ENCODE data around the gene NTNG2. TPM values are rescaled to one million over a fixed set of nuclear protein-coding genes. Genes with fewer than 3 reads are reported as not detected.

NTNG2 gene
- total and polyA plus RNA-seq, 9 of the 15 experiments (the other 6 are each of a cell fraction or from before 2014, with no cell fraction given), result 0.01 to 0.11 (median 0.09) TPM; not detected in 6

GRCh38 chr9:132154863-132155567, 6.8 kb upstream of the NTNG2 start:
- FAIRE-seq, result no peak
- intact Hi-C loops (cut with micrococcal nuclease) (no loop called here), in situ Hi-C loops (cut with MboI) (no loop called here)
- ATAC-seq, result no peak; the same call in 1 of the 3 replicates
- TF ChIP-seq, protein P1, sequence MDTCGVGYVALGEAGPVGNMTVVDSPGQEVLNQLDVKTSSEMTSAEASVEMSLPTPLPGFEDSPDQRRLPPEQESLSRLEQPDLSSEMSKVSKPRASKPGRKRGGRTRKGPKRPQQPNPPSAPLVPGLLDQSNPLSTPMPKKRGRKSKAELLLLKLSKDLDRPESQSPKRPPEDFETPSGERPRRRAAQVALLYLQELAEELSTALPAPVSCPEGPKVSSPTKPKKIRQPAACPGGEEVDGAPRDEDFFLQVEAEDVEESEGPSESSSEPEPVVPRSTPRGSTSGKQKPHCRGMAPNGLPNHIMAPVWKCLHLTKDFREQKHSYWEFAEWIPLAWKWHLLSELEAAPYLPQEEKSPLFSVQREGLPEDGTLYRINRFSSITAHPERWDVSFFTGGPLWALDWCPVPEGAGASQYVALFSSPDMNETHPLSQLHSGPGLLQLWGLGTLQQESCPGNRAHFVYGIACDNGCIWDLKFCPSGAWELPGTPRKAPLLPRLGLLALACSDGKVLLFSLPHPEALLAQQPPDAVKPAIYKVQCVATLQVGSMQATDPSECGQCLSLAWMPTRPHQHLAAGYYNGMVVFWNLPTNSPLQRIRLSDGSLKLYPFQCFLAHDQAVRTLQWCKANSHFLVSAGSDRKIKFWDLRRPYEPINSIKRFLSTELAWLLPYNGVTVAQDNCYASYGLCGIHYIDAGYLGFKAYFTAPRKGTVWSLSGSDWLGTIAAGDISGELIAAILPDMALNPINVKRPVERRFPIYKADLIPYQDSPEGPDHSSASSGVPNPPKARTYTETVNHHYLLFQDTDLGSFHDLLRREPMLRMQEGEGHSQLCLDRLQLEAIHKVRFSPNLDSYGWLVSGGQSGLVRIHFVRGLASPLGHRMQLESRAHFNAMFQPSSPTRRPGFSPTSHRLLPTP (IDR thresholded peaks at IDR 0.05; ENCODE audit: borderline replicate concordance, extremely low read depth, insufficient read length), result no peak
- 0 out of 2 replicates have a peak, but pooled peaks have one; percentile 26 for TF ChIP-seq ZNF316 (IDR thresholded peaks at IDR 0.05)
- H4K20me1 ChIP-seq (replicated peaks; ENCODE audit: control insufficient read depth, insufficient read depth, low read length), result peaks cover 12% of the 10 kb centered on the region
- under 1% methylated on average over 16 of the region's 16 CpGs for WGBS (ENCODE audit: insufficient coverage, low coverage, missing lambda C conversion rate)
- no peak overlapping the region for H3K4me2 ChIP-seq (ENCODE audit: insufficient read depth, low read length)
- H3K9me1 ChIP-seq (ENCODE audit: control insufficient read depth, insufficient read depth, low read length), result no peaks in the 10 kb centered on the region
- no TSS peak for BruUV-seq (replicated peaks)
- H3K4me1 ChIP-seq (replicated peaks in 1 of 2; ENCODE audit: control insufficient read depth in 2 of 2, insufficient read depth in 2 of 2, low read length in 2 of 2), result no peaks in the 10 kb centered on the region
- H3K36me3 ChIP-seq (ENCODE audit: control insufficient read depth, insufficient read depth, low read length), result no peaks in the 10 kb centered on the region
- peak in 2 of 4 experiments; percentile 12 to 23 for DNase-seq (ENCODE audit: extremely low read depth in 1 of 4, low spot score in 3 of 4)
- CTCF ChIA-PET (ENCODE audit: low intra/inter-chr PET ratio), result no interaction called here
- H3K27ac ChIP-seq (ENCODE audit: extremely low read depth, low read depth, low read length), result no peak overlapping the region
- H3K4me3 ChIP-seq, result no peak overlapping the region
- H3K27me3 ChIP-seq (ENCODE audit: control insufficient read depth in 2 of 2, insufficient read depth in 2 of 2, low read length in 2 of 2), result peaks cover 33 to 87% of the 10 kb centered on the region in 2 experiments
- H2AFZ ChIP-seq (ENCODE audit: low read depth, low read length), result no peak overlapping the region
- no peak overlapping the region for H3K9ac ChIP-seq (ENCODE audit: insufficient read depth in 1 of 2, low read depth in 2 of 2, low read length in 2 of 2)
- POLR2A ChIA-PET, result interaction anchor here (0.5 kb wide), 1 partner anchor 91 kb away, joined by 3 read pairs; no protein-coding TSS in a partner anchor
- H3K79me2 ChIP-seq (ENCODE audit: control insufficient read depth, insufficient read depth, low read length), result no peaks in the 10 kb centered on the region
- H3K9me3 ChIP-seq (replicated peaks; ENCODE audit: control insufficient read depth, insufficient read depth, low read depth, low read length), result no peaks in the 10 kb centered on the region
